ENCODE results near the gene CDKN2B. TPM values are rescaled to one million over a fixed set of nuclear protein-coding genes. Genes with fewer than 3 reads are reported as not detected.

Gene CDKN2B
- total and polyA plus RNA-seq, 2 of the 4 experiments (the other 2 are of a cell fraction), result 3.6 to 8.2 TPM

GRCh38 chr9:22047596-22047995, 38.5 kb upstream of the CDKN2B start:
- H3K56ac ChIP-seq (ENCODE audit: extremely low read depth, insufficient read depth, low read length), result no peak overlapping the region
- dilution Hi-C loops (cut with HindIII; ENCODE audit: low sequenced_read_pairs, unreplicated experiment), result no loop called here
- peaks cover 3% of the 10 kb centered on the region; the same call in 1 of the 2 replicates for H4K20me1 ChIP-seq (ENCODE audit: insufficient read depth, low read length)
- no peak overlapping the region for H3K14ac ChIP-seq (replicated peaks; ENCODE audit: low read depth, low read length)
- H3K9ac ChIP-seq (ENCODE audit: low read depth, low read length), result no peak overlapping the region
- TF ChIP-seq FOS (IDR thresholded peaks at IDR 0.05; ENCODE audit: low read depth, low read length), result no peak
- no peak for TF ChIP-seq MAZ (IDR thresholded peaks at IDR 0.05; ENCODE audit: borderline replicate concordance, low read depth, low read length)
- no peak for TF ChIP-seq BHLHE40 (IDR thresholded peaks at IDR 0.05; ENCODE audit: low read depth, low read length)
- no peak for TF ChIP-seq RFX5 (IDR thresholded peaks at IDR 0.05; ENCODE audit: low read depth, low read length)
- TF ChIP-seq, protein P1, sequence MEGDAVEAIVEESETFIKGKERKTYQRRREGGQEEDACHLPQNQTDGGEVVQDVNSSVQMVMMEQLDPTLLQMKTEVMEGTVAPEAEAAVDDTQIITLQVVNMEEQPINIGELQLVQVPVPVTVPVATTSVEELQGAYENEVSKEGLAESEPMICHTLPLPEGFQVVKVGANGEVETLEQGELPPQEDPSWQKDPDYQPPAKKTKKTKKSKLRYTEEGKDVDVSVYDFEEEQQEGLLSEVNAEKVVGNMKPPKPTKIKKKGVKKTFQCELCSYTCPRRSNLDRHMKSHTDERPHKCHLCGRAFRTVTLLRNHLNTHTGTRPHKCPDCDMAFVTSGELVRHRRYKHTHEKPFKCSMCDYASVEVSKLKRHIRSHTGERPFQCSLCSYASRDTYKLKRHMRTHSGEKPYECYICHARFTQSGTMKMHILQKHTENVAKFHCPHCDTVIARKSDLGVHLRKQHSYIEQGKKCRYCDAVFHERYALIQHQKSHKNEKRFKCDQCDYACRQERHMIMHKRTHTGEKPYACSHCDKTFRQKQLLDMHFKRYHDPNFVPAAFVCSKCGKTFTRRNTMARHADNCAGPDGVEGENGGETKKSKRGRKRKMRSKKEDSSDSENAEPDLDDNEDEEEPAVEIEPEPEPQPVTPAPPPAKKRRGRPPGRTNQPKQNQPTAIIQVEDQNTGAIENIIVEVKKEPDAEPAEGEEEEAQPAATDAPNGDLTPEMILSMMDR (conservative IDR thresholded peaks at IDR 0.05; ENCODE audit: low read depth, low read length), result no peak
- TF ChIP-seq RCOR1 (IDR thresholded peaks at IDR 0.05; ENCODE audit: insufficient replicate concordance, low read length), result no peak
- TF ChIP-seq CHD1 (IDR thresholded peaks at IDR 0.05; ENCODE audit: low read depth, low read length), result no peak
- TF ChIP-seq, protein P2, sequence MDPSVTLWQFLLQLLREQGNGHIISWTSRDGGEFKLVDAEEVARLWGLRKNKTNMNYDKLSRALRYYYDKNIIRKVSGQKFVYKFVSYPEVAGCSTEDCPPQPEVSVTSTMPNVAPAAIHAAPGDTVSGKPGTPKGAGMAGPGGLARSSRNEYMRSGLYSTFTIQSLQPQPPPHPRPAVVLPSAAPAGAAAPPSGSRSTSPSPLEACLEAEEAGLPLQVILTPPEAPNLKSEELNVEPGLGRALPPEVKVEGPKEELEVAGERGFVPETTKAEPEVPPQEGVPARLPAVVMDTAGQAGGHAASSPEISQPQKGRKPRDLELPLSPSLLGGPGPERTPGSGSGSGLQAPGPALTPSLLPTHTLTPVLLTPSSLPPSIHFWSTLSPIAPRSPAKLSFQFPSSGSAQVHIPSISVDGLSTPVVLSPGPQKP (IDR thresholded peaks at IDR 0.05; ENCODE audit: borderline replicate concordance, low read depth, low read length), result no peak
- TF ChIP-seq, protein P3, sequence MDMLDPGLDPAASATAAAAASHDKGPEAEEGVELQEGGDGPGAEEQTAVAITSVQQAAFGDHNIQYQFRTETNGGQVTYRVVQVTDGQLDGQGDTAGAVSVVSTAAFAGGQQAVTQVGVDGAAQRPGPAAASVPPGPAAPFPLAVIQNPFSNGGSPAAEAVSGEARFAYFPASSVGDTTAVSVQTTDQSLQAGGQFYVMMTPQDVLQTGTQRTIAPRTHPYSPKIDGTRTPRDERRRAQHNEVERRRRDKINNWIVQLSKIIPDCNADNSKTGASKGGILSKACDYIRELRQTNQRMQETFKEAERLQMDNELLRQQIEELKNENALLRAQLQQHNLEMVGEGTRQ (IDR thresholded peaks at IDR 0.05; ENCODE audit: low read depth, low read length), result no peak
- TF ChIP-seq NFE2L2 (IDR thresholded peaks at IDR 0.05; ENCODE audit: low read depth, low read length), result no peak
- no peak for TF ChIP-seq POLR2A (IDR thresholded peaks at IDR 0.05; ENCODE audit: low read depth, low read length)
- no peak for TF ChIP-seq MXI1 (IDR thresholded peaks at IDR 0.05; ENCODE audit: borderline replicate concordance, low read depth, low read length)
- no peak for TF ChIP-seq CEBPB (IDR thresholded peaks at IDR 0.05; ENCODE audit: low read depth, low read length)
- TF ChIP-seq MAFK (IDR thresholded peaks at IDR 0.05; ENCODE audit: low read depth, low read length), result no peak
- no peak for TF ChIP-seq SMC3 (IDR thresholded peaks at IDR 0.05; ENCODE audit: low read depth, low read length)
- no peak for TF ChIP-seq RAD21 (IDR thresholded peaks at IDR 0.05; ENCODE audit: low read length)
- no peaks in the 10 kb centered on the region for H3K9me3 ChIP-seq (ENCODE audit: control insufficient read depth, insufficient read depth, low read length)
- H2BK15ac ChIP-seq (ENCODE audit: low read depth, low read length), result no peak overlapping the region
- POLR2A ChIA-PET (ENCODE audit: unreplicated experiment), result no interaction called here
- H4K91ac ChIP-seq (ENCODE audit: insufficient read depth, low read depth, low read length), result no peak overlapping the region
- H3K9me1 ChIP-seq (ENCODE audit: insufficient read depth, low read length), result no peaks in the 10 kb centered on the region
- DNase-seq, result no peak
- H3K79me1 ChIP-seq (ENCODE audit: low read depth in 1 of 2, low read length in 2 of 2), result no peaks in the 10 kb centered on the region
- no peak overlapping the region for H2AFZ ChIP-seq (replicated peaks; ENCODE audit: low read length, poor library complexity)
- in situ Hi-C loops (cut with MboI; ENCODE audit: low sequenced_read_pairs), result no loop called here
- intact Hi-C loops (cut with micrococcal nuclease), result no loop called here
- BruUV-seq (replicated peaks), result no TSS peak
- no peak overlapping the region for H3K4me2 ChIP-seq (ENCODE audit: low read depth, low read length)
- no peak overlapping the region for H2BK120ac ChIP-seq (ENCODE audit: low read depth, low read length)
- H3K18ac ChIP-seq (ENCODE audit: low read depth, low read length), result no peak overlapping the region
- no peak overlapping the region for H2AK9ac ChIP-seq (replicated peaks; ENCODE audit: low read depth, low read length, poor library complexity)
- H3K27me3 ChIP-seq (ENCODE audit: control insufficient read depth, insufficient read depth, low read length), result no peaks in the 10 kb centered on the region
- H2AK5ac ChIP-seq (ENCODE audit: low read depth, low read length), result no peak overlapping the region
- peaks cover 2% of the 10 kb centered on the region for H3K4me1 ChIP-seq (ENCODE audit: control insufficient read depth, insufficient read depth, low read length)
- no peak for ATAC-seq (ENCODE audit: low read depth)
- no peak overlapping the region for H3K27ac ChIP-seq (ENCODE audit: insufficient read depth, low read length)
- H2BK5ac ChIP-seq (ENCODE audit: low read depth, low read length, poor library complexity, severe bottlenecking), result no peak overlapping the region
- WGBS, 2 experiments (ENCODE audit: extremely low coverage in 2 of 2, insufficient read length in 1 of 2), result no CpG with 5 or more reads among the region's 2 CpGs
- H3K4ac ChIP-seq (ENCODE audit: low read depth, low read length), result no peak overlapping the region
- H3K4me3 ChIP-seq (ENCODE audit: insufficient read depth, low read depth, low read length), result no peak overlapping the region
- H3K23ac ChIP-seq (ENCODE audit: low read depth, low read length), result no peak overlapping the region
- H2BK20ac ChIP-seq (ENCODE audit: low read depth, low read length), result no peak overlapping the region
- CTCF ChIA-PET, result interaction anchor here (0.6 to 1.0 kb wide), 2 partner anchors 72 to 96 kb away, joined by 3 to 4 read pairs; no protein-coding TSS in a partner anchor
- no peaks in the 10 kb centered on the region for H3K36me3 ChIP-seq (ENCODE audit: control insufficient read depth, insufficient read depth, low read length)
- H4K5ac ChIP-seq (ENCODE audit: low read depth, low read length), result no peak overlapping the region
- H4K8ac ChIP-seq (ENCODE audit: low read depth in 2 of 2, low read length in 2 of 2), result no peak overlapping the region

Data from IMR-90 (cell line).